C1 segment of cervical spinal cord (tissue), 14 donors: ENCODE measurements around the gene RPRD2.
A peak's percentile ranks its signal among the peaks of the same experiment; 100 is the strongest.
"Not testable (repeated sequence)": the region's sequence is repeated elsewhere in the genome, so short reads cannot be mapped to it uniquely, and the experiment has no call there.

ENCODE experiments used
- DNase-seq, 14 donors: peaks; one replicate each; lab custom pipeline; 2025; lab: John Stamatoyannopoulos, UW

Gene RPRD2

DNA sequence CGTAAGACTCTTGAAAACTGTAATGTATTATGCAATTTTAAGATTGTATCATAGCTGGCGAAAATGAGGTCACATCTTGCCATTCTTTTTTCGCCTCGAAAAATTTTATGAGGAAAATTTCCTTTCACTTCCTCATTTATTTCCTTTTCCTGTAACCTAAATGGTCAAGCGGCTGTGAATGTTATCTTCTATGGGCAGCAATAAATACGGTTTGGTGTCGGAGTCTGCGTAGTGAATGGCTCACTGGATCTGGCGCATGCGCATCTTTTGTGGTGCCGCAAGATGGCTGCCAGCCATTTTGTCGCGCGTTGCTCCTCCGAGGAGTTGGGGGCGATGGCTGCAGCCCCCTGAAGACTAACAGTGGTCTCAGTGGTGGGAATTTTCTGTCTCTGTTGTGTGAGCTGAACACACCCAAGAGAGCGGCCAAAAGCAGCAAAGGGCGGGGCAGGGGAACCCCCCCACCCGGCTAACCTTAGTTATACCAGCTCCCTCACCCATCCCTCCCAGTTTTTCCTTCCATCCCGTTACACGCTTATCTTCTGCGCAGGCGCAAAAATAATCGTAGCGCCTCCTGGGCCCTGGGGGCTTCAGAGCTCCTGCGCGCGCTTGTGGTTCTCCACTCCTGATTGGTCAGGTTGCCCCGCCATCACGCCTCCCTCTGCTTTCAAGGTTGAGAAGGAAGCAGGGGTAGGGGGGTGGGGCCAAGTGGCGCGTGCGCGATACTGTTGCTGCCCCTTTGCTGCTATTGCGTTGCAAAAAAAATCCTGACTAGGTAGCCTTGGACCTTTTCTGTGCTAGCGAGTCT, at the start of gene RPRD2:
TSS of gene RPRD2 (plus strand) at position 722 of the 805 bp plus-strand sequence. CDS start 568 bp downstream, outside the sequence.
- peak; percentile 85 to 99 (median 98) for DNase-seq

DNA sequence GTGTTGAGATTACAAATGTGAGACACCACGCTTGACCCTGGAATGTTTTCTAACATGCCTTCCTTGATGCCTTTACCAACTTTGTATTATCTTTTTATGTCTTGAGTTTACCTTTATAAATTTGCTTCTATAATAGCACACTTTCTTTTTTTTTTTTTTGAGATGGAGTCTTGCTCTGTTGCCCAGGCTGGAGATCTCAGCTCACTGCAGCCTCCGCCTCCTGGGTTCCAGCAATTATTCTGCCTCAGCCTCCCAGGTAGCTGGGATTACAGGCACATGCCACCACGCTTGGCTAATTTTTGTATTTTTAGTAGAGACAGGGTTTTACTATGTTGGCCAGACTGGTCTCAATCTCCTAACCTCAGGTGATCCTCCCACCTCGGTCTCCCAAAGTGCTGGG, 49.3 kb upstream of the RPRD2 start:
- DNase-seq: not testable (repeated sequence)

- DNase-seq: no peak
These were observed 43.3 kb upstream of the RPRD2 start for GRCh38 chr1:150320667-150320978.

GRCh38 chr1:150321826-150322166, 42.2 kb upstream of the RPRD2 start:
- DNase-seq: no peak

DNA sequence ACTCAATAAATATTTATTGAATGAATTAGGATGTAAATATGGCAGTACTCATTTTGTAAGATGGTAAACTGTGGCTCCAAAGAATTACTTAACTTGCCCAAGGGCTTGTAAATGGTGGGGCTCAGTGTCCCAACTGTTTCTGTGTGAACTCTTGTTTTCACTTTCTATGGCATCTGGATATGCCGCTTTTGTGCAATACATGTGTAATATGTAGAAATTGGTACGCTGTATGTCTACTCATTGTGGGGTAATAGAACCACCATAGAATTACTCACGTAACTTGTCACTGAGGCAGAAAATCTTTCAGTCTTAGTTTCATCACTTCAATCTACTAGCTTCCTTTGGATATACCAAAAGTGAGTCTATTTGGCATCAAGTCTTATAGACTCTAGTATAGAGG, 41.6 kb upstream of the RPRD2 start:
- no peak for DNase-seq

DNA sequence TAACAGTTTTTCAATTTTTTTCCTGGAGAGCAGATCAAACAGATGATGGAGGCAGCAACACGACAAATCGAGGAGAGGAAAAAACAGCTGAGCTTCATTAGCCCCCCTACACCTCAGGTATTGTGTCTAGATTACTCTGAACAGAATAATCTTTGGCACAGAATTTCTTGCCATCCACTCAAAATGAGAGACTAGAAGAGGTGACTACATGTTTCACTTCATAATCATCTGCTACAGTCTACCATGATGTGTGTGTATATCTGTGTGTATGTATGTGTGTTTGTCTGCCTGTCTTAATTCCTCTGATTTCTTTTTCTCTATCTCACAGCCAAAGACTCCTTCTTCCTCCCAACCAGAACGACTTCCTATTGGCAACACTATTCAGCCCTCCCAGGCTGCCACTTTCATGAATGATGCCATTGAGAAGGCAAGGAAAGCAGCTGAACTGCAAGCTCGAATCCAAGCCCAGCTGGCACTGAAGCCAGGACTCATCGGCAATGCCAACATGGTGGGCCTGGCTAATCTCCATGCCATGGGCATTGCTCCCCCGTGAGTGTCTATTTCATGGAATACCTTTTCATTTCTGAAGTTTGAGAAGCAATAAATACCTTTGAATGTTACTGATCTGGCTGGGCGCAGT, 31.2 kb upstream of the RPRD2 start:
- peak in 3 of 14 donors; percentile 4 to 16 (median 5) for DNase-seq

DNA sequence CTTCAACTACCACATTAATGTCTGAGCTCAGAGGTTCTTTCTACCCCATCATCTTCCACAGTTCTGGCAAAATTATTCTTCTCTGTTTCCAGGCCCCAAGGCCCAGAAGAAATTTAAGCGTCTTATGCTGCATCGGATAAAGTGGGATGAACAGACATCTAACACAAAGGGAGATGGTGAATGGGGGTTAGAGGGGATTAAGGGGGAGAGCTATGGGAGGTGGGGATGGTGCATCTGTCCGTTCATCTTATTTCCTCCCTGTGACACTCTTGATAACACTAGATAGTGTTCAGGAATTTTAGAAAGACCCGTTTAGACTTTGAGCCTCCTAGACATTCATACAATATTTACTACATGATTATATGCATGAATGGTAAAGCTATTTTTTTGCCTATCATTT, 17.6 kb upstream of the RPRD2 start:
- DNase-seq: no peak

GRCh38 chr1:150352866-150353265, 11.1 kb upstream of the RPRD2 start:
- no peak for DNase-seq

GRCh38 chr1:150362721-150363425, 1.1 kb upstream of the RPRD2 start:
- peak in 4 of 14 donors; percentile 2 to 24 (median 12) for DNase-seq

DNA sequence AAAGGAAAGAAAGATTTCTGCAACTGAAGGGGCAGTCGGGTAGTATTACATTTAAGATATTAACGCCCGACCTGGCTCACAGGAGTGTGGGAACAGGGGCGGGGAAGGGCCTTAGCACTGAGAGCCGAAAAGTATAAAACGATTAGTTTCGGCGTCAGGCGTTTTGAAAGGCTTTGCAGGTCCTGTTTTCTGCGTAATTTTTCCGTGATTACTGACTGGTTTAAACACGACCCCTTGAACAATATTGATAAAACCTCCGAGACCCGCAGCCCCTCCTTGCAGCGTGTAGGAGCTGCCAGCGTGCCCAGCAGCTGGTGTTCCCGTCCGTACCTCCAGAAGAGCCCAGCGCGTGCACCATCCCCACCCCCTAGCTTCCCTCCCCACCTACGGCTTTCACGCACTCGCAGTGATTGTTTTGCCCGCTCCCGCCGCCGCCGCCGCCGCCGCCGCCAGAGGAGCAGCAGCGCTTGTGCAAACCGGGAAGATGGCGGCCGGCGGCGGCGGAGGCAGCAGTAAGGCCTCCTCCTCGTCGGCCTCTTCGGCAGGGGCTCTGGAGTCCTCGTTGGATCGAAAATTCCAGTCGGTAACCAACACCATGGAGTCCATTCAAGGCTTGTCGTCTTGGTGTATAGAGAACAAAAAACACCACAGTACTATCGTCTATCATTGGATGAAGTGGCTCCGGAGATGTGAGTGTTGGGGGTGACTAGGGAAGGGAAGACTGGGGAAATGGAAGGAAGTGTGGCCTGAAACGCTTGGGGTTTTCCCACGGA, 470 bp downstream of the RPRD2 start:
- peak in 13 of 14 donors; percentile 35 to 88 (median 73) for DNase-seq

DNA sequence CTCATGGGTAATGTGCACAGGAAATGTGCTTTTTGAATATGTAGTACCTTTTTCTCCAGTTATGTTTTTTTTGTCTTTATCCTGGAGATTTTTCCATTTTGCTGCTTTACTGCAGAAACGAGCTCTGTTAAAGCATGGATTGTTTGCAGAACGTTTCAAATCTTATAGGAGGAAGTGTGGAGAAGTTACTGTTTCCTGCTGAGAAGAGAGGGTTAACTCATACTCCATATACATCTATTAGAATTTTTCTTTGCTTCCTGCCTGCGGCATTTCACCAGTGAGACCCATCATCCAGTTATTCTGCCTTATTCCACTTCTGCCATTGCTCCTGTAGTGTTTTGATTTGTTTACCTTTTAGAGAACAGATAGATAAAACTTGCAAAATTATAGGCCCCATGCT, 2.0 kb downstream of the RPRD2 start:
- DNase-seq: peak in 1 of 14 donors; percentile 7

DNA sequence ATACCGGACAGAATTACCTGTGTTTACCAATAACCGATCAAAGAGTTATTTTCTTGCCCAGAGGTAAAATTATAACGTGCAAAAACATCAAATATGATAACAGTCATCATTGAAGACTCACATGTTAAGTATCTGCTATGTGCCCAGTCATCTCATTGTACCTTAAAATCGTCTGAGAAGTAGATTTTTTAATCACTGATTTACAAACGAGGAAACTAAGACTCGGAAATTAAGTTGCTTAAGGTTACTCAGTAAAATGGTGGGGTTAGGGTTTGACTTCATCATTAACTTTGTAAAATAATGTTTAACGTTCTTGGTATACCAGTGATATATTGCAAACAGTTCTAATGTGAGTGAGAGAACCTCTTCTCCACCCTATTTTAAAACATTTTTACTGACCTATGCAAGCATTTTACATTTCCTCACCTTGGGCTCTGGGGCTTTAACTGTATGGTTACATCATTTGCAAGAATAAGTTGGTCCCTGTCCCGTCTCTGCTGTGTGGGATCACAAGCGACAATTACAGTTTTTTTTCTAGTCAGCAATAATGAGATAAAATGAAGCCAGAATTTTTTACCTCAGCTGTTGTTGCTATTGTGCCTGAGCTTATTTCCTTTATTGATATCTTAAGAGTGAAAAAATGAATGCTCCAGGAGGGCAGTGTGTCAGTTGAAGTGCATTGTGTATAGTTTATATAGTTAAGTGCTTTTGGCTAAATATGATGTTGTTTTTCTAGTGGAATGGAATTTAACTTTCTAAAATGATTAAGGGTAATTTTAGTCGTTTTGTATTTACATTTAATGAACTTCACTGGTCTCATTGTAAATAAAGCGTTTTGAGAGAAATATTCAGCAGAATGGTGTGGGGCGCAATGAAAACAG, 2.7 kb downstream of the RPRD2 start:
- DNase-seq: peak in 2 of 14 donors; percentile 0 to 6

DNA sequence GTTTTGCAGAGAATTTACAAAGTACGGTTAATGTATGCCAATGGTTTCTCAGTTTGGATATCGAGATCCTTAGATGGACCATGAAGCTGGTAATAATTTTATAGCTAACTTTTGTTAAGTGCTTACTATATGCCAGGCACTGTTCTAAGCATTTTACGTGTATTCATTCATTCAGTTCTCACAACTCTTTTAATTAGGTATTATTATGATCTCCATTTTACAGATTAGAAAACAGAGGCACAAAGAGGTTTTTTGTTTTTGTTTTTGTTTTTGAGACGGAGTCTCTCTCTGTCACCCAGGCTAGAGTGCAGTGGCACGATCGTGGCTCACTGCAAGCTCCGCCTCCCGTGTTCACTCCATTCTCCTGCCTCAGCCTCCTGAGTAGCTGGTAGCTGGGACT, 7.2 kb downstream of the RPRD2 start:
- no peak for DNase-seq

- no peak for DNase-seq
These were observed 8.6 kb downstream of the RPRD2 start for GRCh38 chr1:150372580-150372979.

DNA sequence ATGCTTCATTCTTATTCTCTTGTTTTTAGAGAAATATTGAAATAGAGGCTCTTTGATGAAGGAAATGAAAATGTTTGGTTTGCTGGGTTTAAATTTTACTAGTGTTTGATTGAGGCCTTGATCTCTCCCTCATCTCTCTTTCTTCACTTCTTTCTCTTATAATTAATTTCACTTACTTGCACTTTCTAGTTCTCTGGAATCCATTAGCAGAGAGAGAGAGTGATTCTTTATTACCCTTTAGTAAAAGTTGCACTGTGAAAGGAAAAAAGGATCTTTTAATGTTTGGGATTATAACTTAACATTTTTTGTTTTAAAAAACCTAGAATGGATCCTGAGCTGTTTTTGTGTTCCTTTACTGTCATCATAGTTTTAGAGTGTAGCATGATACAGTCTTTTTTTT, 12.2 kb downstream of the RPRD2 start:
- DNase-seq: no peak

- DNase-seq: no peak
These were observed 19.8 kb downstream of the RPRD2 start for GRCh38 chr1:150383631-150384324.

- DNase-seq: no peak
These were observed 21.8 kb downstream of the RPRD2 start for GRCh38 chr1:150385537-150386445.

DNA sequence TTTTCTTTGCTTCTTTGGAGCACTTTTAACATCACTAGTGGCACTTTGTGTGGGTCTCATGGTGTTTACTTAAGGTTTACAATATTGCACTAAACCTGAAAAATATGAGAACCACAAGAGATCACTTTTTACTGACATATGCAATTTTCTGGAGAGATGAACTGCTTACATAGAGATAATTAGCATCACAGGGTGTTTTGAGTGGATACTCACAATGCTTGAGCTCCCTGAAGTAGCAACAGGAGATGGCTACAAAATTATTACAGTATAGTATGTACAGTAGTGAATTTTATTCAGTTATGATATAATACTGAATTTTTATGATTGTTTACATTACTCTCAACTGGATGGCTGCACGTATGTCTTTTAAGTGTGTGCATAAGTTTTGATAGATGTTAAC, 22.6 kb downstream of the RPRD2 start:
- no peak for DNase-seq

DNA sequence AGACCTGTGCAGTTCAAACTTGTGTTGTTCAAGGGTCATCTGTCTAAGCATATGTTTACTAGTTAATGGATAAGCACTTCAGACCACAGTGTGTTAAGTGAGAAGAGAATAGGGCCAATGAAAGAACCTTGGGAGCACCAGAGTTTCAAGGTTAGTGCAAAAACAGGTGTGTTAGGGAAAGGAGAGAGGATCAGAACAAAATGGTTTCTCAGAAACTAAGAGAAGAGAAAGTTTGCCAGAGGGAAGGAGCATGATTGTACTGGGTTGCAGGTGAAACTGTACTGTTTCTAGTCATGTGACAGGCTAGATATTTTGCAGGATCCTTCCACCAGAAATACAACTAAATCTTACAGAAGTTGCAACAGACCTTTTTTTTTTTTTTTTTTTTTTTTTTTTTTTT, 23.3 kb downstream of the RPRD2 start:
- no peak for DNase-seq
